Right lobe of liver (tissue), 4 donors: ENCODE measurements around the gene ASB4.

Experiments
- POLR2A ChIP-seq: fragments of 450-650 bp; IDR thresholded peaks from one replicate; pipeline ENCODE4 v1.6.1; 2017; ENCODE audit warnings: antibody characterized with exemption, mild to moderate bottlenecking
- TF ChIP-seq, protein P1 (sequence below), 4 donors: fragments of 200-600 bp in 3 of 4; fragments of 450-650 bp in 1 of 4; IDR thresholded peaks; one replicate each; pipeline versions ENCODE4 v1.5.1 to v1.8.0; 2016 to 2022; ENCODE audit warnings: antibody characterized with exemption in 4 of 4, mild to moderate bottlenecking in 2 of 4
- donor health status: DM: no; HTN: no; CAD: no.
- donor health status: DM: no; HTN: no; CAD: no.
- donor health status: DM: no; HTN: yes; CAD: no.

GRCh38 chr7:95491201-95491600 lies 5.5 kb downstream of the ASB4 start:
- TF ChIP-seq POLR2A = no peak
- TF ChIP-seq, protein P1, sequence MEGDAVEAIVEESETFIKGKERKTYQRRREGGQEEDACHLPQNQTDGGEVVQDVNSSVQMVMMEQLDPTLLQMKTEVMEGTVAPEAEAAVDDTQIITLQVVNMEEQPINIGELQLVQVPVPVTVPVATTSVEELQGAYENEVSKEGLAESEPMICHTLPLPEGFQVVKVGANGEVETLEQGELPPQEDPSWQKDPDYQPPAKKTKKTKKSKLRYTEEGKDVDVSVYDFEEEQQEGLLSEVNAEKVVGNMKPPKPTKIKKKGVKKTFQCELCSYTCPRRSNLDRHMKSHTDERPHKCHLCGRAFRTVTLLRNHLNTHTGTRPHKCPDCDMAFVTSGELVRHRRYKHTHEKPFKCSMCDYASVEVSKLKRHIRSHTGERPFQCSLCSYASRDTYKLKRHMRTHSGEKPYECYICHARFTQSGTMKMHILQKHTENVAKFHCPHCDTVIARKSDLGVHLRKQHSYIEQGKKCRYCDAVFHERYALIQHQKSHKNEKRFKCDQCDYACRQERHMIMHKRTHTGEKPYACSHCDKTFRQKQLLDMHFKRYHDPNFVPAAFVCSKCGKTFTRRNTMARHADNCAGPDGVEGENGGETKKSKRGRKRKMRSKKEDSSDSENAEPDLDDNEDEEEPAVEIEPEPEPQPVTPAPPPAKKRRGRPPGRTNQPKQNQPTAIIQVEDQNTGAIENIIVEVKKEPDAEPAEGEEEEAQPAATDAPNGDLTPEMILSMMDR (IDR thresholded peaks at IDR 0.05) = no peak
